Measurements from ENCODE around the gene HEPH. TPM values are rescaled to one million over a fixed set of nuclear protein-coding genes. Genes with fewer than 3 reads are reported as not detected.

The HEPH gene
- total and polyA plus RNA-seq, 9 of the 15 experiments (the other 6 are each of a cell fraction or from before 2014, with no cell fraction given), result 22.4 to 67.6 (median 42.9) TPM

GRCh38 chrX:66163849-66164411, at the start of gene HEPH (continued):
- TF ChIP-seq E2F1 (CRISPR knock-in tag; IDR thresholded peaks at IDR 0.05) (no peak), BRD4 (IDR thresholded peaks at IDR 0.05) (no peak), ZNF280B (CRISPR knock-in tag; IDR thresholded peaks at IDR 0.05) (no peak), ZNF592 (IDR thresholded peaks at IDR 0.05) (0 out of 2 replicates have a peak, but pooled peaks have one; percentile 14), ATF7 (IDR thresholded peaks at IDR 0.05) (peak; percentile 69), TOE1 (IDR thresholded peaks at IDR 0.05; ENCODE audit: borderline replicate concordance) (peak; percentile 78; the same call in 1 of the 2 replicates), TOE1 (CRISPR knock-in tag; IDR thresholded peaks at IDR 0.05; ENCODE audit: borderline replicate concordance, low read depth) (no peak), RBFOX2 (IDR thresholded peaks at IDR 0.05; ENCODE audit: low read depth, low read length) (peak; percentile 51; the same call in 1 of the 2 replicates), JUN (IDR thresholded peaks at IDR 0.05; ENCODE audit: borderline replicate concordance, low read depth, low read length) (no peak), JUN (CRISPR knock-in tag; IDR thresholded peaks at IDR 0.05; ENCODE audit: borderline replicate concordance) (no peak), TFE3 (CRISPR knock-in tag; IDR thresholded peaks at IDR 0.05) (no peak), TAL1 (IDR thresholded peaks at IDR 0.05) (no peak), SUPT5H (IDR thresholded peaks at IDR 0.05) (peak; percentile 64), HDAC1 (IDR thresholded peaks at IDR 0.05) (peak in 1 of 2 experiments; percentile 47; a peak in 2 of 4 replicates), ERF (CRISPR knock-in tag; IDR thresholded peaks at IDR 0.05) (no peak), HNRNPLL (IDR thresholded peaks at IDR 0.05; ENCODE audit: low read depth, low read length, poor library complexity, severe bottlenecking) (no peak), ZFP1 (CRISPR knock-in tag; IDR thresholded peaks at IDR 0.05) (no peak), HMBOX1 (IDR thresholded peaks at IDR 0.05) (peak; percentile 76), SOX6 (IDR thresholded peaks at IDR 0.05) (peak; percentile 42; the same call in 1 of the 2 replicates), SMARCC2 (IDR thresholded peaks at IDR 0.05; ENCODE audit: low read depth) (no peak)
